ENCODE results near the gene CPNE4. TPM values are rescaled to one million over a fixed set of nuclear protein-coding genes. Genes with fewer than 3 reads are reported as not detected.

CPNE4 gene
- total RNA-seq, 1 donor from 2014 or later: 0.41 TPM

DNA sequence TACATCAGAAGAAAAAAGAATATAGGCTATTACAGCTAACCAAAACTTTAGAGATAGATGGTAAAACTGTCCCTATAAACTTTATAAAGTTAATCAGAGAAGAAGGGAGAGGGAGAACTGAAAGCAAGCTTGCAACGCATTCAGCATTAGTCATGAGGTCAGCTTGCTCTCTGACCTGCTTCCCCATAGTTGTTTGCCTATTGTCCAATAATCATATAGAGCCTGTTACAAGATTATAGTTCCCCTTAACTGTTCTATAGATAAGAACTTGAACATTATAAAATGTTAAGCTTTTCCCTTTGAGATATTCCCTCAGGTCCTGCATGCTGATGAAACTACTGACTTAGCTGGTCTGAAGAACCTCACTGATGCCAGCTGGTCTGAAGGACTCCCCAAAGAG, 74.5 kb downstream of the CPNE4 start:
- DNase-seq (ENCODE audit: low spot score): no peak
- Mint-ChIP-seq H3K36me3 (ENCODE audit: low read depth, unreplicated experiment) (no peaks in the 10 kb centered on the region), H3K4me3 (ENCODE audit: unreplicated experiment) (no peak overlapping the region), H3K27me3 (ENCODE audit: unreplicated experiment) (no peaks in the 10 kb centered on the region), H3K27ac (ENCODE audit: unreplicated experiment) (no peak overlapping the region), H3K4me1 (ENCODE audit: unreplicated experiment) (no peaks in the 10 kb centered on the region), H3K9me3 (ENCODE audit: unreplicated experiment) (no peaks in the 10 kb centered on the region)
- TF ChIP-seq, protein P1, sequence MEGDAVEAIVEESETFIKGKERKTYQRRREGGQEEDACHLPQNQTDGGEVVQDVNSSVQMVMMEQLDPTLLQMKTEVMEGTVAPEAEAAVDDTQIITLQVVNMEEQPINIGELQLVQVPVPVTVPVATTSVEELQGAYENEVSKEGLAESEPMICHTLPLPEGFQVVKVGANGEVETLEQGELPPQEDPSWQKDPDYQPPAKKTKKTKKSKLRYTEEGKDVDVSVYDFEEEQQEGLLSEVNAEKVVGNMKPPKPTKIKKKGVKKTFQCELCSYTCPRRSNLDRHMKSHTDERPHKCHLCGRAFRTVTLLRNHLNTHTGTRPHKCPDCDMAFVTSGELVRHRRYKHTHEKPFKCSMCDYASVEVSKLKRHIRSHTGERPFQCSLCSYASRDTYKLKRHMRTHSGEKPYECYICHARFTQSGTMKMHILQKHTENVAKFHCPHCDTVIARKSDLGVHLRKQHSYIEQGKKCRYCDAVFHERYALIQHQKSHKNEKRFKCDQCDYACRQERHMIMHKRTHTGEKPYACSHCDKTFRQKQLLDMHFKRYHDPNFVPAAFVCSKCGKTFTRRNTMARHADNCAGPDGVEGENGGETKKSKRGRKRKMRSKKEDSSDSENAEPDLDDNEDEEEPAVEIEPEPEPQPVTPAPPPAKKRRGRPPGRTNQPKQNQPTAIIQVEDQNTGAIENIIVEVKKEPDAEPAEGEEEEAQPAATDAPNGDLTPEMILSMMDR (IDR thresholded peaks at IDR 0.05; ENCODE audit: unreplicated experiment): no peak

DNA sequence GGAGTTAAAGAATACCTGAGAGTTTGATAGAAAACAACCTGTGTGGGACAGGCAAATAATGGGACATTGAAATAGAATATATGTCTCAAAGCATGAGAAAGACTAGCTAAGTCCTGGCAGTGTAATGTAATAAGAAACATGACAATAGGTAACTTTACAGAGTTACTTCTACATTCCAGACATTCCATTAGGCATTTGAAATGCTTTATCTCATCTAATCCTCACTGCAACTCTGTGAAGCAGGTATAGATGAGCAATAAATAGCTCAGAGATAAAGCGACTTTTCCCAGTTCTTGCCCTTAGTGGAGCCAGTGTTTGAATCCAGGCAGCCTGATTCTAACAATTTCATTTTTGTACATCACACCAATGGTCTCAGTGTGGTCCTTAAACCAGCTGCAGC, 76.8 kb downstream of the CPNE4 start:
- DNase-seq (ENCODE audit: low spot score): no peak
- TF ChIP-seq, protein P1 (IDR thresholded peaks at IDR 0.05; ENCODE audit: unreplicated experiment): no peak
- no peak overlapping the region for H3K4me3 Mint-ChIP-seq (ENCODE audit: unreplicated experiment)
- H3K27ac Mint-ChIP-seq (ENCODE audit: unreplicated experiment): no peak overlapping the region
- H3K4me1 Mint-ChIP-seq (ENCODE audit: unreplicated experiment): no peaks in the 10 kb centered on the region
- H3K9me3 Mint-ChIP-seq (ENCODE audit: unreplicated experiment): no peaks in the 10 kb centered on the region
- no peaks in the 10 kb centered on the region for H3K27me3 Mint-ChIP-seq (ENCODE audit: unreplicated experiment)
- H3K36me3 Mint-ChIP-seq (ENCODE audit: low read depth, unreplicated experiment): no peaks in the 10 kb centered on the region

DNA sequence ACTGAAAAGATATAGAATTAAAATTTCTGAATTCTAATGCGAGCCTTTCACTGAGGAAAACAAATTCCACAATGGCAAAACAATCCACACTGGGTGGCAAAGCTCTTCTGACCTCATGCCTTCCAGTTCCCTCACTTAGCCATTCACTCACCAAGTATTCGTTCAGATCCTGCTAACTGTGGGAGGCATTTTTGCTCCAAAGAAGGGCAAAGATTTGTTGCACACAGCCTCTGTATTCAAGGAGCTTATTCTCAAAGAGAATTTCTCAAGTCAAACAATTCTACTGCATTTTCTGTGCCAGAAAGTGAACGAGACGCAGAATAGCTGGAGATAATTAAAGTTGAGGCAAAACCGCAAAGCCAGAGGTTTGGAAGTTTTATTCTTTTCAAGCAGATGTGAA, 77.3 kb downstream of the CPNE4 start:
- Mint-ChIP-seq H3K27me3 (ENCODE audit: unreplicated experiment) (no peaks in the 10 kb centered on the region), H3K4me3 (ENCODE audit: unreplicated experiment) (no peak overlapping the region), H3K36me3 (ENCODE audit: low read depth, unreplicated experiment) (no peaks in the 10 kb centered on the region), H3K4me1 (ENCODE audit: unreplicated experiment) (no peaks in the 10 kb centered on the region), H3K27ac (ENCODE audit: unreplicated experiment) (no peak overlapping the region), H3K9me3 (ENCODE audit: unreplicated experiment) (no peaks in the 10 kb centered on the region)
- TF ChIP-seq, protein P1 (IDR thresholded peaks at IDR 0.05; ENCODE audit: unreplicated experiment): no peak
- DNase-seq (ENCODE audit: low spot score): no peak

DNA sequence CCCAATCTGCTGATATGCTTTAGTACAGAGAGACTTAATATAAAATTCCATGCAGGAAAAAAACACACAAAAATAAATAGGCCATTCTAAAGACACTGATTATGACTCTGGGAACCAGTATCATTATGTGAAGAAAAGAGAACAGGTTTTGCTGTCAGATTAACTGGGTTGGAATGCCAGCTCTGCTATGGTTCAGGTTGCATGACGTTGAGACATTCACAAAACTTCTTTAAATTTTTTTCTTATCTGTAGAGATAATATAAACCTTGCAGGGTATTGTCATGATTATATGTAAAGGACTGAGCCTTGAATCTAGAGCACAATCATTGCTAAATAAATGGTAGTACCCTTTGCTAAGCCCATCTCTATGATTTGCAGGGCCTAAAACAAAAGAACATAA, 86.0 kb downstream of the CPNE4 start:
- H3K4me3 Mint-ChIP-seq (ENCODE audit: unreplicated experiment): no peak overlapping the region
- peaks cover 4% of the 10 kb centered on the region for H3K4me1 Mint-ChIP-seq (ENCODE audit: unreplicated experiment)
- no peak overlapping the region for H3K27ac Mint-ChIP-seq (ENCODE audit: unreplicated experiment)
- H3K9me3 Mint-ChIP-seq (ENCODE audit: unreplicated experiment): no peaks in the 10 kb centered on the region
- H3K36me3 Mint-ChIP-seq (ENCODE audit: low read depth, unreplicated experiment): no peaks in the 10 kb centered on the region
- DNase-seq (ENCODE audit: low spot score): no peak
- no peaks in the 10 kb centered on the region for H3K27me3 Mint-ChIP-seq (ENCODE audit: unreplicated experiment)
- TF ChIP-seq, protein P1 (IDR thresholded peaks at IDR 0.05; ENCODE audit: unreplicated experiment): no peak

DNA sequence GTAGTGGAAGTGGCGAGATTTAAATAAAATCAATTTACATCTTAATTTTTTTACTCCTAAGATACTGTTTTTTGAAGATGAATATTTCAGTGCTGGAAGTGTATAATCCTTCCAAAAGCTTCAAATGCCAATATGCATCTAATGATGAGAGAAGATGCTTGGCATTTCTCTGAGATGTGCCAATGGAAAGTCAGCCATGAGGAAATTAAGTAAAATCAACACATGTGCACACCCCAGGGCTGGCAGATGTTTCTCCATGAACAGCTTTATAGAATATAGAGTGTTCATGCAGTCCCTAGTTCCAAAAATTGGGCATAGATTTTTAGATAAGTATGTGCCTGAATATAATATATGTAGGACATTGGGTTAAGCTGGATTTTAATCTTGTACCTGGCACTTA, 90.1 kb downstream of the CPNE4 start:
- no peak overlapping the region for H3K27ac Mint-ChIP-seq (ENCODE audit: unreplicated experiment)
- H3K9me3 Mint-ChIP-seq (ENCODE audit: unreplicated experiment): no peaks in the 10 kb centered on the region
- H3K36me3 Mint-ChIP-seq (ENCODE audit: low read depth, unreplicated experiment): no peaks in the 10 kb centered on the region
- no peak for DNase-seq (ENCODE audit: low spot score)
- H3K4me3 Mint-ChIP-seq (ENCODE audit: unreplicated experiment): no peak overlapping the region
- TF ChIP-seq, protein P1 (IDR thresholded peaks at IDR 0.05; ENCODE audit: unreplicated experiment): no peak
- peaks cover 2% of the 10 kb centered on the region for H3K27me3 Mint-ChIP-seq (ENCODE audit: unreplicated experiment)
- peaks cover 4% of the 10 kb centered on the region for H3K4me1 Mint-ChIP-seq (ENCODE audit: unreplicated experiment)

Measured in endothelial cell (in vitro differentiated cells).